Spleen (tissue), 11 donors: ENCODE results near the gene APOBEC3F. TPM values are rescaled to one million over a fixed set of nuclear protein-coding genes. Genes with fewer than 3 reads are reported as not detected.
"Not testable (repeated sequence)": the region's sequence is repeated elsewhere in the genome, so short reads cannot be mapped to it uniquely, and the experiment has no call there.

Source experiments
- DNase-seq: peaks from one replicate; pipeline ENCODE4 v3.0.0-alpha.2; 2020
- H3K27ac ChIP-seq, 8 donors: fragments of 200-600 bp; sonication (generic) in 7 of 8; 1 replicate in 4 of 8; 2 replicates in 4 of 8; pipeline versions ENCODE4 v1.5.0 to v1.8.0; 2016 to 2021; ENCODE audit warnings: inconsistent platforms in 4 of 8, mild to moderate bottlenecking in 4 of 8, moderate library complexity in 1 of 8
- H3K27me3 ChIP-seq, 7 donors: fragments of 200-600 bp; sonication (generic) in 6 of 7; replicated peaks in 1 of 7; 1 replicate in 4 of 7; 2 replicates in 3 of 7; pipeline versions ENCODE4 v1.5.0 to v1.8.0; 2016 to 2021; ENCODE audit warnings: inconsistent platforms in 3 of 7, mild to moderate bottlenecking in 1 of 7
- H3K36me3 ChIP-seq, 6 donors: fragments of 200-600 bp; sonication (generic) in 5 of 6; 1 replicate in 4 of 6; 2 replicates in 2 of 6; pipeline versions ENCODE4 v1.5.0 to v1.8.0; 2016 to 2021; ENCODE audit warnings: inconsistent platforms in 2 of 6
- H3K4me1 ChIP-seq, 6 donors: fragments of 200-600 bp; sonication (generic) in 5 of 6; 1 replicate in 3 of 6; 2 replicates in 3 of 6; pipeline versions ENCODE4 v1.5.0 to v1.8.0; 2016 to 2021; ENCODE audit warnings: inconsistent platforms in 3 of 6
- H3K4me3 ChIP-seq, 8 donors: fragments of 200-600 bp; sonication (generic) in 7 of 8; 1 replicate in 4 of 8; 2 replicates in 4 of 8; pipeline versions ENCODE4 v1.5.0 to v1.8.0; 2016 to 2021; ENCODE audit warnings: inconsistent platforms in 4 of 8, mild to moderate bottlenecking in 4 of 8, moderate library complexity in 2 of 8
- H3K9me3 ChIP-seq, 8 donors: fragments of 200-600 bp; sonication (generic) in 7 of 8; 1 replicate in 4 of 8; 2 replicates in 4 of 8; pipeline versions ENCODE4 v1.5.0 to v1.8.0; 2016 to 2021; ENCODE audit warnings: inconsistent platforms in 4 of 8
- CTCF ChIP-seq, 11 experiments: fragments of 200-600 bp in 7 of 11; fragments of 450-650 bp in 4 of 11; sonication (generic) in 4 of 11; IDR thresholded peaks in 8 of 11; conservative IDR thresholded peaks in 3 of 11; 1 replicate in 7 of 11; 2 replicates in 4 of 11; pipeline versions ENCODE4 v1.4.0 to v1.8.0; 2016 to 2021; ENCODE audit warnings: antibody characterized with exemption in 11 of 11, inconsistent platforms in 4 of 11, mild to moderate bottlenecking in 1 of 11
- POLR2A ChIP-seq, 3 donors: fragments of 450-650 bp; IDR thresholded peaks; one replicate each; pipeline ENCODE4 v1.5.1; 2017; ENCODE audit warnings: antibody characterized with exemption in 3 of 3, mild to moderate bottlenecking in 1 of 3
- POLR2AphosphoS5 ChIP-seq, 3 donors: sonication (generic); formaldehyde crosslinking; IDR thresholded peaks; one replicate each; pipeline ENCODE4 v1.5.1; 2017; ENCODE audit warnings: antibody characterized with exemption in 3 of 3
- WGBS, 5 donors: extraction: QIAGEN DNeasy Blood & Tissue Kit in 3 of 5; methylation state at CpG; one replicate each; pipeline versions ENCODE4 v1.1.5 to v1.1.7; 2013 to 2018; 5-methylcytosine and 5-hydroxymethylcytosine counted together
- intact Hi-C: fragments of 100-400 bp; cut with DNase I; formaldehyde crosslinking; loops from one replicate; pipeline ENCODE4 v1.15.0; 2023; ENCODE audit warnings: low total_unique reads
- polyA plus RNA-seq, 3 donors: library from polyadenylated mRNA; stranded (reverse); fragments of 200-250 nt; gene quantifications; one replicate each; pipeline ENCODE4 v1.2.1, GENCODE V29; 2013
- total RNA-seq, 7 donors: library from RNA; depleted of rRNA in 3 of 7; stranded (reverse); fragments of >200 nt in 3 of 7; fragmentation: NEBNext Ultra II Directional in 4 of 7; extraction: Animal tissue kit (Norgen Biotek cat#: 25700) in 4 of 7; gene quantifications; one replicate each; pipeline versions ENCODE4 v1.1.0 to v1.2.1, GENCODE V29; 2016 to 2021
- donor health status: healthy with polysubstance abuse.
- donor health status: DM: no; HTN: no; CAD: no; lungs with moderate emphysema.
- donor health status: DM: no; HTN: no; CAD: no.
- donor health status: Bipolar disorder and iron deficiency.
- donor health status: healthy.
- donor health status: DM: no; HTN: no; CAD: no.
- donor health status: DM: yes; HTN: yes; CAD: no.

APOBEC3F gene
- total and polyA plus RNA-seq, 10 donors = 5.4 to 31.5 (median 15.7) TPM

DNA sequence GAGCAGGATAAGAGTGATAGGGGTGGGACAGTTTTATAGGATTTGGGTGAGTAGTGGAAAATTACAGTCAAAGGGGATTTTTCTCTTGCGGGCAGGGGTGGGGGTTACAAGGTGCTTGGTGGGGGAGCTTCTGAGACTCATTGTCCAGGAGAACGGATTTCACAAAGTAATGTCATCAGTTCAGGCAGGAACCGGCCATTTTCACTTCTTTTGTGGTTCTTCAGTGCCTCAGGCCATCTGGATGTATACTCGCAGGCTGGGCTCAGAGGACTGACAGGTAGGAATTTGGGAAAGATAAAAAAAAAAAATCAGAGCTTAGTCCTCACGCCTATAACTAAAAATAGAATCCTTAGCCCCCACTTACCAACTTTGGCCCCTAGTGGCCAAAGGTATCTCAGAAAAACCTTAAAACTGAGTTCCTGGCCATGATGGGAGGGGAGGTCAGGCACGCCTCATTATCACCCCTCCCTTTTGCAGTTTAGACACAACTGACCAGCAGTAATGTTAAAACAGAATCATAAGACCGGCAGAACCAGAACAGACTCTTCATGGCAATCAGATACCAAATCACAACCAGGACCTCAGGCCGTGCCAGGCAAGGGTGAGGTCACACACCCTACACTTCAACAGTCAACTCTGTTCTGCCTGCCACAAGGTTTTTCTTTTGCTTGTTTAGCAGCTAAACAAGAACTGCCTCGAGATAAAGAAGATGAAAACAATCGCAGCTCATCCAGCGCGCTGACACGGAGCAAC lies 27.5 kb downstream of the APOBEC3F start:
- H3K36me3 ChIP-seq = peaks cover 0 to 6% (median 0%) of the 10 kb centered on the region in 6 donors
- TF ChIP-seq POLR2A (IDR thresholded peaks at IDR 0.05) (no peak), CTCF (IDR thresholded peaks at IDR 0.05 in 8 of 11, conservative IDR thresholded peaks at IDR 0.05 in 3 of 11) (peak in 2 of 11 experiments; percentile 14 to 21)
- 69 to 81% (median 79%) methylated on average over 12 to 13 of the region's 13 CpGs for WGBS, 5 donors
- DNase-seq = no peak
- peak overlapping the region in 6 of 8 donors; percentile 1 to 67 (median 24) for H3K4me3 ChIP-seq
- no peaks in the 10 kb centered on the region for H3K27me3 ChIP-seq
- no peaks in the 10 kb centered on the region for H3K9me3 ChIP-seq
- H3K27ac ChIP-seq = peak overlapping the region; percentile 34 to 90 (median 79)
- intact Hi-C loops = no loop called here
- H3K4me1 ChIP-seq = peaks cover 0 to 72% (median 33%) of the 10 kb centered on the region in 6 donors

- Histone ChIP-seq H3K4me1 (peaks cover 0 to 68% (median 22%) of the 10 kb centered on the region in 6 donors), H3K9me3 (no peaks in the 10 kb centered on the region), H3K27me3 (no peaks in the 10 kb centered on the region), H3K27ac (peak overlapping the region in 3 of 8 donors; percentile 76 to 88 (median 78)), H3K36me3 (peaks cover 0 to 6% (median 0%) of the 10 kb centered on the region in 6 donors), H3K4me3 (no peak overlapping the region)
- WGBS, 5 donors = 89 to 93% (median 91%) methylated on average over 7 of the region's 7 CpGs
- TF ChIP-seq POLR2A (IDR thresholded peaks at IDR 0.05) (no peak), POLR2AphosphoS5 (IDR thresholded peaks at IDR 0.05) (no peak), CTCF (IDR thresholded peaks at IDR 0.05 in 8 of 11, conservative IDR thresholded peaks at IDR 0.05 in 3 of 11) (no peak)
- intact Hi-C loops = loop anchor here (10.0 kb wide), 1 partner anchor 55 kb away; the partner anchor contains the start of gene APOBEC3C
- DNase-seq = no peak
Measured at GRCh38 chr22:39070186-39070585, 29.5 kb downstream of the APOBEC3F start.

- H3K27ac ChIP-seq = peak overlapping the region in 6 of 8 donors; percentile 58 to 91 (median 77)
- not testable (repeated sequence) for H3K36me3 ChIP-seq, H3K27me3 ChIP-seq, H3K9me3 ChIP-seq, DNase-seq
- peak overlapping the region in 1 of 8 donors; percentile 24 for H3K4me3 ChIP-seq
- TF ChIP-seq POLR2AphosphoS5 (IDR thresholded peaks at IDR 0.05) = peak in 1 of 3 donors; percentile 29
- 56 to 81% (median 59%) methylated on average over 6 to 7 of the region's 7 CpGs for WGBS, 5 donors
- peaks cover 0 to 73% (median 26%) of the 10 kb centered on the region in 6 donors for H3K4me1 ChIP-seq
- intact Hi-C loops = loop anchor here (10.0 kb wide), 1 partner anchor 58 kb away; the partner anchor contains the start of gene APOBEC3C
Measured at GRCh38 chr22:39072581-39072981, 31.9 kb downstream of the APOBEC3F start.

DNA sequence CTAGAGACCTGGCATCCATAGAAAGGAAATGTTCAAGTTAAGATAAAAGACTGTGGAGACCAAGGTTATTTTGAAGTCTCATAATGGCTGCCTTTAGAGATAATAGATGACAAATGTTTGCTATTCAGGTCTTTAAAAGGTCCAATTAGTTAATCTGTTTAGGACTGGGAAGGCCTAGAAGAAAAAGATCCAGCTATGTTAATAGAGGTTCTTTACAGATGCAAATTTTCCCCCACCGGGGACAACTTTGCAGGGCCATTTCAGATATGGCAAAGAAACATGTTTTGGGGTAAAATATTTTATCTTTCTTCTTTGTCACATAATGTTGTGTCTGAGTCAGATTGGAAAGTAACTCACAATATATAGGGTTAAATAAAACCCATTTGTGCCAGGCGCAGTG lies 33.3 kb downstream of the APOBEC3F start:
- no peaks in the 10 kb centered on the region for H3K9me3 ChIP-seq
- TF ChIP-seq POLR2A (IDR thresholded peaks at IDR 0.05) (no peak), CTCF (IDR thresholded peaks at IDR 0.05 in 8 of 11, conservative IDR thresholded peaks at IDR 0.05 in 3 of 11) (no peak), POLR2AphosphoS5 (IDR thresholded peaks at IDR 0.05) (no peak)
- H3K27me3 ChIP-seq = no peaks in the 10 kb centered on the region
- H3K4me3 ChIP-seq = no peak overlapping the region
- intact Hi-C loops = loop anchor here (10.0 kb wide), 1 partner anchor 59 kb away; the partner anchor contains the start of gene APOBEC3C
- H3K27ac ChIP-seq = peak overlapping the region in 5 of 8 donors; percentile 0 to 91 (median 78)
- peaks cover 8 to 79% (median 37%) of the 10 kb centered on the region in 6 donors for H3K4me1 ChIP-seq
- H3K36me3 ChIP-seq = peaks cover 0 to 5% (median 0%) of the 10 kb centered on the region in 6 donors
- no peak for DNase-seq
- 47 to 68% (median 49%) methylated on average over 2 of the region's 2 CpGs for WGBS, 5 donors
